HepG2 (cell line): ENCODE measurements around the gene EFEMP2. TPM values are rescaled to one million over a fixed set of nuclear protein-coding genes. Genes with fewer than 3 reads are reported as not detected.

Experiments
- GPBP1L1 ChIP-seq: sonication (generic); formaldehyde crosslinking; IDR thresholded peaks from 2 replicates; pipeline ENCODE4 v1.5.0; 2020; ENCODE audit warnings: mild to moderate bottlenecking, missing genetic modification reagents
- GPN1 ChIP-seq: sonication (generic); formaldehyde crosslinking; IDR thresholded peaks from 2 replicates; pipeline ENCODE4 v1.5.1; 2020; ENCODE audit warnings: missing genetic modification reagents, borderline replicate concordance
- JUND ChIP-seq: sonication (generic); formaldehyde crosslinking; IDR thresholded peaks from 2 replicates; pipeline ENCODE4 v1.8.0; 2022; ENCODE audit warnings: mild to moderate bottlenecking, missing genetic modification reagents
- KAT8 ChIP-seq: IDR thresholded peaks from 2 replicates; pipeline ENCODE4 v1.6.1; 2016; ENCODE audit warnings: missing genetic modification reagents, missing compliant biosample characterization
- KDM2A ChIP-seq: sonication (generic); formaldehyde crosslinking; IDR thresholded peaks from 2 replicates; pipeline ENCODE4 v1.4.0; 2020; ENCODE audit warnings: low read depth, missing genetic modification reagents, borderline replicate concordance
- MZF1 ChIP-seq: sonication (generic); formaldehyde crosslinking; IDR thresholded peaks from 2 replicates; pipeline ENCODE4 v1.8.1; 2023; ENCODE audit warnings: mild to moderate bottlenecking, missing genetic modification reagents, borderline replicate concordance
- REPIN1 ChIP-seq: sonication (generic); formaldehyde crosslinking; IDR thresholded peaks from 2 replicates; pipeline ENCODE4 v1.8.0; 2022; ENCODE audit warnings: missing genetic modification reagents, low read depth, mild to moderate bottlenecking, borderline replicate concordance
- ZNF121 ChIP-seq: sonication (generic); formaldehyde crosslinking; IDR thresholded peaks from 2 replicates; pipeline ENCODE4 v1.5.0; 2020; ENCODE audit warnings: mild to moderate bottlenecking, missing genetic modification reagents
- ZNF430 ChIP-seq: sonication (generic); formaldehyde crosslinking; IDR thresholded peaks from 2 replicates; pipeline ENCODE4 v1.9.0; 2021; ENCODE audit warnings: mild to moderate bottlenecking, missing genetic modification reagents
- ZNF614 ChIP-seq: IDR thresholded peaks from 2 replicates; pipeline ENCODE4 v1.6.1; 2018; ENCODE audit warnings: missing biosample characterization, missing genetic modification reagents, inconsistent platforms, borderline replicate concordance
- ZNF646 ChIP-seq: sonication (generic); formaldehyde crosslinking; IDR thresholded peaks from 2 replicates; pipeline ENCODE4 v1.9.0; 2021; ENCODE audit warnings: mild to moderate bottlenecking, missing genetic modification reagents
- ZNF770 ChIP-seq: sonication (generic); formaldehyde crosslinking; IDR thresholded peaks from 2 replicates; pipeline ENCODE4 v1.5.0; 2020; ENCODE audit warnings: mild to moderate bottlenecking, missing genetic modification reagents
- ZNF777 ChIP-seq: sonication (generic); formaldehyde crosslinking; IDR thresholded peaks from 2 replicates; pipeline ENCODE4 v1.4.0; 2020; ENCODE audit warnings: missing genetic modification reagents
- polyA plus RNA-seq, 8 experiments: library from polyadenylated mRNA; depleted of rRNA in 3 of 8; stranded (reverse) in 7 of 8; unstranded in 1 of 8; fragments of >200 nt; fragmentation: Illumina TruSeq in 4 of 8; extraction: Trizol in 4 of 8; gene quantifications; 2 replicates each; pipeline versions ENCODE4 v1.2.1 to v1.2.3, GENCODE V29; 2011 to 2016; ENCODE audit warnings: low read depth in 4 of 8, missing spikeins in 1 of 8, mixed read lengths in 1 of 8; ENCODE audit not compliant: insufficient read depth in 1 of 8
- total RNA-seq, 5 experiments: library from RNA; depleted of rRNA; stranded (reverse); fragments of >200 nt; fragmentation: Illumina TruSeq; extraction: Trizol; gene quantifications; 2 replicates each; pipeline ENCODE4 v1.2.3, GENCODE V29; 2016; ENCODE audit warnings: low read depth in 1 of 5

Gene EFEMP2
- total and polyA plus RNA-seq, 2 of the 13 experiments (the other 11 are each of a cell fraction or from before 2014, with no cell fraction given) = 7.4 to 29.7 TPM

GRCh38 chr11:65817312-65817834, 55.2 kb downstream of the EFEMP2 start (continued):
- TF ChIP-seq MZF1 (CRISPR knock-in tag) = no peak
- TF ChIP-seq ZNF777 = no peak
- no peak for TF ChIP-seq JUND
- no peak for TF ChIP-seq KDM2A (CRISPR knock-in tag)
- no peak for TF ChIP-seq REPIN1 (CRISPR knock-in tag)
- no peak for TF ChIP-seq ZNF430
- TF ChIP-seq ZNF646 (CRISPR knock-in tag) = no peak
- no peak for TF ChIP-seq GPN1 (CRISPR knock-in tag)
- TF ChIP-seq ZNF770 (CRISPR knock-in tag) = peak; percentile 97
- TF ChIP-seq ZNF614 = no peak
- 0 out of 2 replicates have a peak, but pooled peaks have one; percentile 11 for TF ChIP-seq KAT8 (CRISPR knock-in tag)
- TF ChIP-seq ZNF121 (CRISPR knock-in tag) = peak; percentile 88
- TF ChIP-seq GPBP1L1 (CRISPR knock-in tag) = no peak
